ENCODE measurements around the gene RASGEF1B.
"Not testable (repeated sequence)": the region's sequence is repeated elsewhere in the genome, so short reads cannot be mapped to it uniquely, and the experiment has no call there.

RASGEF1B gene

DNA sequence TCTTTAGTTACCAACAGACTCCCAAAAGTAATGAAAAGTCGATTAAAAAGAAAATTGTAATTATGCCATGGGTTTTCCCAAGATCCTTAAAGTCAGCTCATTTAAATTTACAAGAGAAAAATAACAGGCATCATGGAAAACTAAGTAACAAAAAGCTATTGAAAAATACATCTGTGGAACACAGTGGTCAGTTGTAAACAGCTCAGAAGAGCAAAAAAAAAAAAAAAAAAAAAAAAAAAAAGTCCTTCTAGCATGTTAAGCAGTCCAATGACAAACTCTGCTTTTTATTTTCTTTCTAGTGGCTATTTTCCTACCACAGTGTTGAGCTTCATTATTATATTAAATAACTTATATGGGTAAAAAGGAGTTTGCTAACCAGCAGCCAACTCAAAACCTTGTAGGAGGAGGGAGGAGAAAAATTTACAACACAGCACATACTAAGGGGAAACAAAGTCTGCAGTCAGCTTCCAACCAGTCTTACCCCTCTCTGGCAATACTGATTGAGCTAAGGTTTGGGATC is 44.9 kb downstream of the RASGEF1B start:
- no peak for DNase-seq

GRCh38 chr4:81424816-81425755 is 46.6 kb downstream of the RASGEF1B start:
- no peak for DNase-seq

GRCh38 chr4:81424336-81424735 is 47.4 kb downstream of the RASGEF1B start:
- DNase-seq, result no peak

GRCh38 chr4:81422595-81422994 is 49.1 kb downstream of the RASGEF1B start:
- DNase-seq, result no peak

GRCh38 chr4:81421346-81422218 is 50.1 kb downstream of the RASGEF1B start:
- no peak for DNase-seq

DNA sequence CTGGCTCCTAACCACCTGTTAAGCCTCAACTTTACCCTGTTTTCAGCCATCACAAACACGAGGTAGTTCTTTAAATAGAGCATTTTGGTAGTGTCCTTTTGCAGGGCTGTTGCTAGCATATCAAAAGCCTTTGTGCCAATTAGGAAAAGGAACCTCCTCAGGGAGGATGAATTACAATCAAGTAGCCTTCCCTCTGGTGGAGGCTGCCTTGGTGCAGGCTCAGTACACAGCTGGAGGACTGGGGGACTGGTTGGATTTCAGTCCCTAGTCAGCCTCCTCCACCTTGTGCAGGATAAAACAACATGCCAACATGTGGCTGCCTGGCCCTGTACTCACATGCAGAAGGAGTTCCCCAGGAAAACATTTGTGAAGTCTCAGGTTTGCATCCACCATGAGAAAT is 53.1 kb downstream of the RASGEF1B start:
- no peak for DNase-seq

GRCh38 chr4:81412946-81413495 is 58.7 kb downstream of the RASGEF1B start:
- DNase-seq, result no peak

- no peak for DNase-seq
Observed at GRCh38 chr4:81410680-81411079, 61.0 kb downstream of the RASGEF1B start.

- DNase-seq, result no peak
Observed at GRCh38 chr4:81409836-81410235, 61.9 kb downstream of the RASGEF1B start.

DNA sequence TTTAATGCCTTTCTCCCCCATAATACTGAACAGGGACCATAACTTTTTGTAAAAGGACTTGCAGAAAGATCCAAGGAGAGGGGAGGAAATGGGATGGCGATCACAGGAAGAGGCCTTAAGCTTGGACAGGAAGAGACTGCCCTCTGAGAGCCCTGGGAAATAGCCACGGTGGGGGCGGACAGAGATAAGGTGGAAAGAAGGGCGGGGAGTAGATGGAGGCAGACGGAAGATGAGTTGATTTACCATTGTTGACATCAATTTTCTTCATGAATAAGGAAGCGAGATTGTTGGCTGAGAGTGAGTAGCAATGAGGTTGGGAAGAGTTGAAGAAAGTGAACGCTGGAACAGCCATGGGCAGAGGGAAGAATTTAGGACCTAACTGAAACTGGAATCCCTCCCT is 63.4 kb downstream of the RASGEF1B start:
- no peak for DNase-seq

DNA sequence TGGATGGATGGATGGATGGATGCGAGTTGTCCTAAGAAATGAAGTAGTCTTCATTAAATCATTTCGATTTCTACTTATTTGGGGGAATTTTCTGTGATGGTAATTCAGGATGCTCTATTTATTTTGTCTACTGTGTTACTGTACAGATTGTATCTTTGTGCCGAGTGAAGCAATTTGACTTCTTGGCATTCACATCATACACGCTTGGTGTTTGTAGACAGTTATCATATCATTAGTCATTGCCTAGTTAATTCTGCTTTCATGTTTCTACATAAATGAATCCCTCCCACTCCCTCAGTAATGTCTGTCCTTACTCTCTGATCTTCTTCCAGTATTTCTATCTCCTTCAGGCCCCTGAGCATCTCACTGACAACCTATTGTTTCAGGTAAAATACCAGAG is 64.0 kb downstream of the RASGEF1B start:
- DNase-seq, result no peak

DNA sequence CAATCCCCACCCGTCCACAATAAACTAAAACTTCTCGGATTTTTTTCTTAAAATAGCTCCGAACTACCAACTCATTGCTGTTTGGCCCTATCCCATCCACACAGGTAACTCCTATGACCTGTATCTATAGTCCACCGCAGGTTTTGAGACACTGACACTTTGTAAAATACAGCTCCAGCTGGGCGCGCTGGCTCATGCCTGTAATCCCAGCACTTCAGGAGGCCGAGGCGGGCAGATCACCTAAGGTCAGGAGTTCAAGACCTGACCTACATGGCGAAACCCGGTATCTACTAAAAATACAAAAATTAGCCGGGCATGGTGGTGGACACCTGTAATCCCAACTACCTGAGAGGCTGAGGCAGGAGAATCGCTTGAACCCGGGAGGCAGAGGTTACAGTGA is 65.2 kb downstream of the RASGEF1B start:
- DNase-seq, result not testable (repeated sequence)

GRCh38 chr4:81405900-81406401 is 65.8 kb downstream of the RASGEF1B start:
- peak; percentile 62 for DNase-seq

GRCh38 chr4:81404741-81405140 is 67.0 kb downstream of the RASGEF1B start:
- DNase-seq, result no peak

GRCh38 chr4:81404294-81404693 is 67.4 kb downstream of the RASGEF1B start:
- DNase-seq, result no peak

DNA sequence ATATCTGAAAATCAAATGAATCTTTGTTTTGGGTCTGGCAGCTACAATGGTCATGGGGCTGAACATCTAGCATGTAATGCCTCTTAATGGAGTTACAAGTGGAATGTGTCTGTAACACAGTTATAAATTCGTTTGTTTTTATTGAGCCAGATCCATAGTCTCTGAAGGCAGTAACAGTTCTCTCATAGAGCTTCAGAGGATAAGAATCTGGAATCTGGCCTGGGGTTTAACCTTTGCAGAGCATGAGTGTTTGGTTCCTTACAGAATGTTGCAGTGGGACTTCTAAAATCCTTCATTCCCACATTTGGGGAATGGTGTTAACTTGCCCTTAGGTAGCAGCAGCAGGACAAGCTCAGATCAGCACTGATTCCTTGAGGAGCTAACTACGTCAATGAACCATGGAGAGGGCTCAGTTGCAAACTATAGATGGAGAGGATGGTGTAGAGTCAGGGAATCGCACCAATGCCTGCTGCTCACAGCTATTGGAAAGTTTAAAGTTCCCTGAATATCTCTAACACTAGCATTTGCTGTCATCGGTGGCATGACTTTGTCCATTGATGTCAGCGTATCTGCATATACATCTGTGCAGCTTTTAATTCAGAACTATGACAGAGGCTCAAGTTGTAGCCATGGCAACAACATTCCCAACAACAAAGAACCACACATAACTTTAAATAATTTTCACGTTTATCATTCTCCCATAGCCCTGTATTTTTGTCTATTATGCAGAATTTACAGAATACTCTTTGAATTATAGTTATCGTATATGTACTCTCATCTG is 72.2 kb downstream of the RASGEF1B start:
- DNase-seq, result no peak

DNA sequence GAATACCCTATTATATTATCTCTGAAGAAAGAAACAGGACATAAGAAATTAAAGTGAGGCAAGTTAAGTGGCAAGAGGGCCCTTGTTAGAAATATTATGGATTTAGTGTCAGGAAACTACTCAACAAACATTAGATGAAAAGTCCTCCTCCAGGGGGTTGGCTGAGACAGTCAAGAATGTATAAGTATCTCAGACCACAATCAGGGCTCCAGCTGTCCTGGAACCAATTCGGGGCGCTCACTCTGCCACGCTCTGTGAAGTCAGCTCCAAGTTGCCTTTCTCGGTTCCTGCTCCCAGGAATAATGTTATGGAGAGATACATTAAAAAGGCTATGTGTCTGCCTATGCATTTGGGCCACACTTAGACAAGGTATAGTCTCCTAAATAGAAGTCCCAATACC is 73.3 kb downstream of the RASGEF1B start:
- no peak for DNase-seq

DNA sequence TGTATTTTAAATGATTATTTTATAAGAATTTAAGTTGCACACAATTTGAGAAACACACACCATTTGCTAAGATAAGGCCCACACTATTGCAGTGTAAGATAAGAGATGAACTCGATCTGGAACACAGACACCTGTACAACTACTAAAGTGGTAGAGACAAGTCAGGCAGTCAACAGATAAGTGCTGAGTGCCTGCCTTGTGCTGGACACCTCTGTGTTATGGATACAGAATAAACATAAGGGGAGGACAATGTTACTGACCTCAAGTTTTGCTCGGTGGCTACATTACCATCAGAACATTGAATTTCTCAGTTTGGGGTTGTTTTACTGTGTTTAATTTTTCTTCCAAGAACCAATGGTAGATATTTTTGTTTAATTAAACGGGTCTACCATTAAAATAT is 74.1 kb downstream of the RASGEF1B start:
- DNase-seq, result no peak

- DNase-seq, result no peak
Observed at GRCh38 chr4:81395239-81395638, 76.5 kb downstream of the RASGEF1B start.

GRCh38 chr4:81392164-81392563 is 79.5 kb downstream of the RASGEF1B start:
- DNase-seq, result no peak

- no peak for DNase-seq
Observed at GRCh38 chr4:81389720-81390119, 82.0 kb downstream of the RASGEF1B start.

DNA sequence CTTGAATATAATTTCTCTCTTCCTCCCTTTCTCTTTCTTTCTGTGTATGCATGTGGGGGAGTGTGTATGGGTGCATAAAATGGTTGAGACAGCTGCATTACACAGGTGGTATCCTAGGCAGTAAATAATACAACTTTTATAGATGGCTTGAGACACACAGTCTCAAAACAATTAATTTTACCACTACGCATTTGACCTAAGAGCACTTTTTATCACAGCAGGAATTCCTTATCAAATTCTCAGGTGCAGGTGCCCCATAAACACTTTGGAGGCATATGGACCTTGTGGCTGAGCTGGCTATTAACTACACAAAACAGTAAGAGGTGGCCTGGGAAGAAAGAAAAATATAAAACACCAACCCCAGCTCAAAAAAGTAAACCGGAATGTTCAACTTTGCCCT is 91.3 kb downstream of the RASGEF1B start:
- DNase-seq, result no peak
